Neural cell (in vitro differentiated cells): ENCODE data around the gene CNTNAP2.

Experiments
- EP300 ChIP-seq: fragments of 450-650 bp; conservative IDR thresholded peaks from 2 replicates; pipeline ENCODE4 v1.6.1; 2014; ENCODE audit warnings: antibody characterized with exemption, mild to moderate bottlenecking, moderate library complexity; ENCODE audit not compliant: poor library complexity, severe bottlenecking
- EZH2 ChIP-seq: fragments of 200-600, 300-800 bp; shearing (Covaris generic), sonication (generic); IDR thresholded peaks from 2 replicates; pipeline ENCODE4 v1.6.1; 2014; ENCODE audit warnings: antibody characterized with exemption, low read length, borderline replicate concordance, mild to moderate bottlenecking; ENCODE audit not compliant: insufficient read depth, poor library complexity, severe bottlenecking
- MXI1 ChIP-seq: fragments of 450-650 bp; conservative IDR thresholded peaks from 2 replicates; pipeline ENCODE4 v1.6.1; 2014; ENCODE audit warnings: antibody characterized with exemption, mild to moderate bottlenecking; ENCODE audit not compliant: poor library complexity, severe bottlenecking
- POLR2AphosphoS5 ChIP-seq: IDR thresholded peaks from 2 replicates; pipeline ENCODE4 v1.6.1; 2012
- SMC3 ChIP-seq: fragments of 450-650 bp; conservative IDR thresholded peaks from 2 replicates; pipeline ENCODE4 v1.6.1; 2014; ENCODE audit warnings: antibody characterized with exemption, mild to moderate bottlenecking, moderate library complexity; ENCODE audit not compliant: poor library complexity
- TAF1 ChIP-seq: IDR thresholded peaks from 2 replicates; pipeline ENCODE4 v1.6.1; 2012; ENCODE audit warnings: low read depth
- TF ChIP-seq, protein P1 (sequence below): fragments of 450-650 bp; IDR thresholded peaks from 2 replicates; pipeline ENCODE4 v1.5.1; 2014; ENCODE audit warnings: antibody characterized with exemption, mild to moderate bottlenecking, moderate library complexity; ENCODE audit not compliant: poor library complexity, severe bottlenecking

DNA sequence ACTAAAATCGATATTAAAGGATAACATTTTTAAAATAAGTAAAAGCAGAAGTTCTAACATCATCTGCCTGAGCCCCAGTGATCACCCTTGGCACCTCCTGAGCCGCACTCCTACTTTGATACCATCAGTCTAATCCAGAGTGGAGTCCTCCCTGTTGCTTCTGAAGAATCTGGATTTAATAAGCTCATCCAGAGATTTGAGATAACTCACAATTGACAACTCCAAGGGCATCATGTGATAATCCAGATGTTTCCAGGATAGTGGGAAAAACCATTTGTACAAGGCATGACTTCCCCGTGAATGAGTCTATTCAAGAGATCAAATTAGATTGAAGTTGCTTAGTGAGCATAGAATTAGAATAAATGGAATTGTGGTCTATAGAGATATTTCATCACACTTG lies 1998.2 kb downstream of the CNTNAP2 start:
- TF ChIP-seq POLR2AphosphoS5 (no peak), EZH2 (no peak), TAF1 (no peak), EP300 (no peak), MXI1 (no peak), SMC3 (no peak)
- TF ChIP-seq, protein P1, sequence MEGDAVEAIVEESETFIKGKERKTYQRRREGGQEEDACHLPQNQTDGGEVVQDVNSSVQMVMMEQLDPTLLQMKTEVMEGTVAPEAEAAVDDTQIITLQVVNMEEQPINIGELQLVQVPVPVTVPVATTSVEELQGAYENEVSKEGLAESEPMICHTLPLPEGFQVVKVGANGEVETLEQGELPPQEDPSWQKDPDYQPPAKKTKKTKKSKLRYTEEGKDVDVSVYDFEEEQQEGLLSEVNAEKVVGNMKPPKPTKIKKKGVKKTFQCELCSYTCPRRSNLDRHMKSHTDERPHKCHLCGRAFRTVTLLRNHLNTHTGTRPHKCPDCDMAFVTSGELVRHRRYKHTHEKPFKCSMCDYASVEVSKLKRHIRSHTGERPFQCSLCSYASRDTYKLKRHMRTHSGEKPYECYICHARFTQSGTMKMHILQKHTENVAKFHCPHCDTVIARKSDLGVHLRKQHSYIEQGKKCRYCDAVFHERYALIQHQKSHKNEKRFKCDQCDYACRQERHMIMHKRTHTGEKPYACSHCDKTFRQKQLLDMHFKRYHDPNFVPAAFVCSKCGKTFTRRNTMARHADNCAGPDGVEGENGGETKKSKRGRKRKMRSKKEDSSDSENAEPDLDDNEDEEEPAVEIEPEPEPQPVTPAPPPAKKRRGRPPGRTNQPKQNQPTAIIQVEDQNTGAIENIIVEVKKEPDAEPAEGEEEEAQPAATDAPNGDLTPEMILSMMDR = no peak
